Progenitor cell of endocrine pancreas (in vitro differentiated cells): ENCODE results near the gene CCDC149. TPM values are rescaled to one million over a fixed set of nuclear protein-coding genes. Genes with fewer than 3 reads are reported as not detected.
A peak's percentile ranks its signal among the peaks of the same experiment; 100 is the strongest.

ENCODE experiments used
- DNase-seq: peaks from one replicate; pipeline ENCODE4 v3.0.0; 2021; ENCODE audit warnings: low spot score; ENCODE audit not compliant: unreplicated experiment
- H3K27ac Mint-ChIP-seq: 2 replicates; pipeline ENCODE4 v1.8.0; 2021; ENCODE audit warnings: mild to moderate bottlenecking, moderate library complexity, mixed read lengths
- H3K27me3 Mint-ChIP-seq: 2 replicates; pipeline ENCODE4 v1.8.0; 2021; ENCODE audit warnings: mixed read lengths
- H3K36me3 Mint-ChIP-seq: 2 replicates; pipeline ENCODE4 v1.8.0; 2022; ENCODE audit warnings: mixed read lengths; ENCODE audit not compliant: insufficient read depth
- H3K4me1 Mint-ChIP-seq: 2 replicates; pipeline ENCODE4 v1.8.0; 2021; ENCODE audit warnings: low read depth, mixed read lengths
- H3K4me3 Mint-ChIP-seq: 2 replicates; pipeline ENCODE4 v1.8.0; 2021; ENCODE audit warnings: low read depth, mild to moderate bottlenecking, moderate library complexity, mixed read lengths
- H3K9me3 Mint-ChIP-seq: 2 replicates; pipeline ENCODE4 v1.8.0; 2021; ENCODE audit warnings: low read depth, mixed read lengths
- CTCF ChIP-seq: fragments of 200-600 bp; sonication (generic); IDR thresholded peaks from one replicate; pipeline ENCODE4 v1.5.0; 2021; ENCODE audit warnings: antibody characterized with exemption, mild to moderate bottlenecking; ENCODE audit not compliant: unreplicated experiment
- total RNA-seq: library from RNA; stranded (reverse); gene quantifications from 2 replicates; pipeline ENCODE4 v1.2.1, GENCODE V29; 2021

The CCDC149 gene
- total RNA-seq, 1 donor from 2014 or later: 13.2 TPM

DNA sequence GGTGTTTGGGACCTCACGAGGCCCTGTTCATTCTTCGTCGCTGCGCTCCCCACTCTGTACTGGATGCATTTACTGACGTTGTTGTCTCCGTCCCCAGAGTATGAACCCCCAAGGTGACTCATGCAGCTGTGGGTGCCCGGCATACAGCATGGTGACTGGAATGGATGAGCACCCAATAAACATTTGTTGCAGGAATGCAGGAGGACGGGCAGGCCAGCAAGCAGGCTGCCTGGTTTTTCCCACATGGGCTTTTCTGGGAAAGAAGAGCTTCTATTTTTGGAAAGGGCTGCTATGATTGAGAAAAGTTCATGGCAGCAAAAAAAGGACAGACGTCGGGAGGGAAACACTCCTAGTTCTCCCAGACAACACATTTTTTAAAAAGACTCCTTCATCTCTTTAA, 118.4 kb downstream of the CCDC149 start:
- Mint-ChIP-seq H3K36me3 (peaks cover 4% of the 10 kb centered on the region), H3K4me1 (peaks cover 32% of the 10 kb centered on the region), H3K4me3 (no peak overlapping the region), H3K27me3 (peaks cover 28% of the 10 kb centered on the region), H3K9me3 (no peaks in the 10 kb centered on the region), H3K27ac (peak overlapping the region; percentile 65)
- no peak for DNase-seq
- TF ChIP-seq CTCF: no peak

GRCh38 chr4:24794051-24794450, 118.8 kb downstream of the CCDC149 start:
- no peak for DNase-seq
- TF ChIP-seq CTCF: no peak
- Mint-ChIP-seq H3K36me3 (peaks cover 4% of the 10 kb centered on the region), H3K27me3 (peaks cover 24% of the 10 kb centered on the region), H3K9me3 (no peaks in the 10 kb centered on the region), H3K27ac (peak overlapping the region; percentile 65), H3K4me3 (no peak overlapping the region), H3K4me1 (peaks cover 32% of the 10 kb centered on the region)

- peaks cover 17% of the 10 kb centered on the region for H3K27me3 Mint-ChIP-seq
- peaks cover 3% of the 10 kb centered on the region for H3K9me3 Mint-ChIP-seq
- peak; percentile 52 for TF ChIP-seq CTCF
- peaks cover 32% of the 10 kb centered on the region for H3K4me1 Mint-ChIP-seq
- peaks cover under 1% of the 10 kb centered on the region for H3K36me3 Mint-ChIP-seq
- peak overlapping the region; percentile 53 for H3K27ac Mint-ChIP-seq
- no peak for DNase-seq
- H3K4me3 Mint-ChIP-seq: no peak overlapping the region
Observed at GRCh38 chr4:24793219-24794005, 119.4 kb downstream of the CCDC149 start.

DNA sequence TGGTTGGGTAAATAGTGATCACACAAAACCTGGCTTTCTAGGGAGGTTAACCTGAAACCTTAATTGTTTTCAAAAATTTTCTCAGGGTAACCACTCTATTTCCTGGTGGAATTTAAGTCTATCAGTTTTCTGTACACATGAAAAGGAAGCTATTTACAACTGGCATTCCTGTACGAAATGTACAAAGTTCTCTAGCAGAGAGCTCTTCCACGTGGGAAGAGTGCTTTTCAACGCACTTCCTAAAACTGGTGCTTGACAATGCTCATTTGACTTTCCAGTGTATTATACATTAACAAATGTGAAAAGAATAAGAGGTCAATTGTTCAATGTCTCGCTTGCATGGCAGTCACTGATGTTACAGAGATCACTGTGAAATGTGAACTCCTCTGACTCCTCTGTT, 120.3 kb downstream of the CCDC149 start:
- H3K27me3 Mint-ChIP-seq: peaks cover 9% of the 10 kb centered on the region
- peaks cover 6% of the 10 kb centered on the region for H3K9me3 Mint-ChIP-seq
- TF ChIP-seq CTCF: no peak
- no peak overlapping the region for H3K4me3 Mint-ChIP-seq
- H3K36me3 Mint-ChIP-seq: no peaks in the 10 kb centered on the region
- H3K27ac Mint-ChIP-seq: no peak overlapping the region
- DNase-seq: no peak
- peaks cover 32% of the 10 kb centered on the region for H3K4me1 Mint-ChIP-seq

GRCh38 chr4:24791043-24791442, 121.8 kb downstream of the CCDC149 start:
- TF ChIP-seq CTCF: no peak
- Mint-ChIP-seq H3K4me3 (no peak overlapping the region), H3K4me1 (peaks cover 32% of the 10 kb centered on the region), H3K27me3 (peaks cover 2% of the 10 kb centered on the region), H3K9me3 (peaks cover 9% of the 10 kb centered on the region), H3K36me3 (peaks cover 1% of the 10 kb centered on the region), H3K27ac (no peak overlapping the region)
- DNase-seq: no peak
